OCI-LY1 (cell line): ENCODE measurements around the gene SARS1.

Experiments
- H2AFZ ChIP-seq: fragments of 200-600 bp; sonication (generic), shearing (Covaris generic); 2 replicates; pipeline ENCODE4 v1.6.0; 2014; ENCODE audit warnings: antibody characterized with exemption, mild to moderate bottlenecking, low read length
- H3F3A ChIP-seq: fragments of 200-600 bp; sonication (generic), shearing (Covaris generic); 2 replicates; pipeline ENCODE4 v1.6.0; 2014; ENCODE audit warnings: mild to moderate bottlenecking, antibody characterized with exemption, low read length, moderate library complexity; ENCODE audit not compliant: insufficient read depth
- H3K27ac ChIP-seq: fragments of 200-600 bp; sonication (generic); 2 replicates; pipeline ENCODE4 v1.5.1; 2014; ENCODE audit warnings: low read length, mixed run types, mild to moderate bottlenecking, low read depth; ENCODE audit not compliant: poor library complexity, severe bottlenecking
- H3K27me3 ChIP-seq: fragments of 200-600 bp; sonication (generic); 2 replicates; pipeline ENCODE4 v1.6.0; 2014; ENCODE audit warnings: antibody characterized with exemption, mild to moderate bottlenecking, low read length, moderate library complexity; ENCODE audit not compliant: insufficient read depth
- H3K36me3 ChIP-seq: fragments of 200-600 bp; sonication (generic); 2 replicates; pipeline ENCODE4 v1.6.1; 2014; ENCODE audit warnings: mild to moderate bottlenecking, antibody characterized with exemption, low read length, moderate library complexity, mixed read lengths; ENCODE audit not compliant: insufficient read depth
- H3K4me1 ChIP-seq: fragments of 200-600 bp; sonication (generic); 2 replicates; pipeline ENCODE4 v1.5.1; 2014; ENCODE audit warnings: mild to moderate bottlenecking, low read length, moderate library complexity; ENCODE audit not compliant: insufficient read depth, severe bottlenecking
- H3K4me2 ChIP-seq: fragments of 200-600 bp; sonication (generic), shearing (Covaris generic); 2 replicates; pipeline ENCODE4 v1.6.1; 2014; ENCODE audit warnings: low read length
- H3K4me3 ChIP-seq: fragments of 200-600 bp; sonication (generic); 2 replicates; pipeline ENCODE4 v1.5.1; 2014; ENCODE audit warnings: low read length, low read depth, mild to moderate bottlenecking, mixed read lengths; ENCODE audit not compliant: poor library complexity, severe bottlenecking
- H3K79me2 ChIP-seq: fragments of 200-600 bp; shearing (Covaris generic); 2 replicates; pipeline ENCODE4 v1.6.1; 2016; ENCODE audit warnings: mixed run types, low read length, mixed read lengths; ENCODE audit not compliant: insufficient read depth
- H3K9ac ChIP-seq: fragments of 200-600 bp; sonication (generic), shearing (Covaris generic); 2 replicates; pipeline ENCODE4 v1.6.1; 2014; ENCODE audit warnings: mild to moderate bottlenecking, low read length, mixed read lengths
- H3K9me2 ChIP-seq: fragments of 200-600 bp; sonication (generic), shearing (Covaris generic); 2 replicates; pipeline ENCODE4 v1.6.1; 2014; ENCODE audit warnings: low read depth, mild to moderate bottlenecking, low read length, mixed read lengths
- H3K9me3 ChIP-seq: fragments of 200-600 bp; shearing (Covaris generic); 2 replicates; pipeline ENCODE4 v1.6.1; 2014; ENCODE audit warnings: low read length, mixed read lengths
- H4K20me1 ChIP-seq: fragments of 200-600 bp; sonication (generic), shearing (Covaris generic); 2 replicates; pipeline ENCODE4 v1.6.0; 2016; ENCODE audit warnings: mild to moderate bottlenecking, low read length; ENCODE audit not compliant: insufficient read depth
- CTCF ChIP-seq: fragments of 200-600 bp; sonication (generic), shearing (Covaris generic); IDR thresholded peaks from 2 replicates; pipeline ENCODE4 v1.5.1; 2017; ENCODE audit warnings: mild to moderate bottlenecking, antibody characterized with exemption, low read length, moderate library complexity, mixed read lengths
- EZH2 ChIP-seq: fragments of 200-600 bp; sonication (generic), shearing (Covaris generic); IDR thresholded peaks from 2 replicates; pipeline ENCODE4 v1.8.0; 2017; ENCODE audit warnings: borderline replicate concordance, mixed run types, mild to moderate bottlenecking, antibody characterized with exemption, low read length, moderate library complexity, mixed read lengths

The SARS1 gene

GRCh38 chr1:109255097-109255651 lies 41.5 kb downstream of the SARS1 start:
- Histone ChIP-seq H4K20me1 (no peaks in the 10 kb centered on the region), H3F3A (no peaks in the 10 kb centered on the region), H3K4me1 (peaks cover 15% of the 10 kb centered on the region), H3K4me3 (no peak overlapping the region), H3K9ac (no peak overlapping the region), H3K9me3 (no peaks in the 10 kb centered on the region), H3K36me3 (no peaks in the 10 kb centered on the region), H3K27ac (no peak overlapping the region), H3K27me3 (no peaks in the 10 kb centered on the region), H3K79me2 (no peaks in the 10 kb centered on the region), H3K9me2 (no peaks in the 10 kb centered on the region), H2AFZ (no peak overlapping the region), H3K4me2 (no peak overlapping the region)
- TF ChIP-seq EZH2 (no peak), CTCF (no peak)

GRCh38 chr1:109255678-109256077 lies 42.0 kb downstream of the SARS1 start:
- no peak overlapping the region for H3K4me3 ChIP-seq
- no peak overlapping the region for H3K9ac ChIP-seq
- no peaks in the 10 kb centered on the region for H3K27me3 ChIP-seq
- no peaks in the 10 kb centered on the region for H3K79me2 ChIP-seq
- H4K20me1 ChIP-seq: no peaks in the 10 kb centered on the region
- H3K27ac ChIP-seq: no peak overlapping the region
- no peaks in the 10 kb centered on the region for H3K36me3 ChIP-seq
- no peaks in the 10 kb centered on the region for H3F3A ChIP-seq
- TF ChIP-seq CTCF: no peak
- TF ChIP-seq EZH2: no peak
- no peak overlapping the region for H2AFZ ChIP-seq
- no peak overlapping the region for H3K4me2 ChIP-seq
- H3K4me1 ChIP-seq: peaks cover 14% of the 10 kb centered on the region
- no peaks in the 10 kb centered on the region for H3K9me3 ChIP-seq
- no peaks in the 10 kb centered on the region for H3K9me2 ChIP-seq

GRCh38 chr1:109256085-109256484 lies 42.4 kb downstream of the SARS1 start:
- Histone ChIP-seq H2AFZ (no peak overlapping the region), H3K4me1 (peaks cover 14% of the 10 kb centered on the region), H3K4me2 (no peak overlapping the region), H3K4me3 (no peak overlapping the region), H3K27me3 (no peaks in the 10 kb centered on the region), H3K9ac (no peak overlapping the region), H3K9me3 (no peaks in the 10 kb centered on the region), H3F3A (no peaks in the 10 kb centered on the region), H3K9me2 (no peaks in the 10 kb centered on the region), H3K27ac (no peak overlapping the region), H3K36me3 (no peaks in the 10 kb centered on the region), H4K20me1 (no peaks in the 10 kb centered on the region), H3K79me2 (no peaks in the 10 kb centered on the region)
- TF ChIP-seq EZH2 (no peak), CTCF (no peak)
